NB4 (cell line): ENCODE results near the gene MRPS14.

Source experiments
- POLR2A ChIP-seq: IDR thresholded peaks from 2 replicates; pipeline ENCODE4 v1.6.1; 2011; ENCODE audit warnings: mild to moderate bottlenecking; ENCODE audit not compliant: insufficient read length; ENCODE audit errors: extremely low read depth
- TF ChIP-seq, protein P1 (sequence below): IDR thresholded peaks from one replicate; pipeline ENCODE4 v1.5.1; 2012; ENCODE audit warnings: low read depth, low read length

GRCh38 chr1:174998569-174999215, 24.5 kb downstream of the MRPS14 start:
- TF ChIP-seq POLR2A = no peak
- TF ChIP-seq, protein P1, sequence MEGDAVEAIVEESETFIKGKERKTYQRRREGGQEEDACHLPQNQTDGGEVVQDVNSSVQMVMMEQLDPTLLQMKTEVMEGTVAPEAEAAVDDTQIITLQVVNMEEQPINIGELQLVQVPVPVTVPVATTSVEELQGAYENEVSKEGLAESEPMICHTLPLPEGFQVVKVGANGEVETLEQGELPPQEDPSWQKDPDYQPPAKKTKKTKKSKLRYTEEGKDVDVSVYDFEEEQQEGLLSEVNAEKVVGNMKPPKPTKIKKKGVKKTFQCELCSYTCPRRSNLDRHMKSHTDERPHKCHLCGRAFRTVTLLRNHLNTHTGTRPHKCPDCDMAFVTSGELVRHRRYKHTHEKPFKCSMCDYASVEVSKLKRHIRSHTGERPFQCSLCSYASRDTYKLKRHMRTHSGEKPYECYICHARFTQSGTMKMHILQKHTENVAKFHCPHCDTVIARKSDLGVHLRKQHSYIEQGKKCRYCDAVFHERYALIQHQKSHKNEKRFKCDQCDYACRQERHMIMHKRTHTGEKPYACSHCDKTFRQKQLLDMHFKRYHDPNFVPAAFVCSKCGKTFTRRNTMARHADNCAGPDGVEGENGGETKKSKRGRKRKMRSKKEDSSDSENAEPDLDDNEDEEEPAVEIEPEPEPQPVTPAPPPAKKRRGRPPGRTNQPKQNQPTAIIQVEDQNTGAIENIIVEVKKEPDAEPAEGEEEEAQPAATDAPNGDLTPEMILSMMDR = peak; percentile 81
